GM19193 (cell line): ENCODE measurements around the gene SASH3.

Source experiments
- POLR2A ChIP-seq: IDR thresholded peaks from 4 replicates; pipeline ENCODE4 v1.6.1; 2011; ENCODE audit not compliant: insufficient read depth, insufficient read length; ENCODE audit errors: extremely low read depth

The SASH3 gene

GRCh38 chrX:129843209-129843458, 63.4 kb downstream of the SASH3 start:
- no peak for TF ChIP-seq POLR2A

GRCh38 chrX:129843459-129844306, 63.9 kb downstream of the SASH3 start, which contains the start of gene ZDHHC9:
ZDHHC9 (minus strand) TSS chrX:129843886; CDS start chrX:129841945, 1,941 bp downstream.
- TF ChIP-seq POLR2A, result peak; percentile 37
